ENCODE measurements around the gene BPIFB6.

The BPIFB6 gene

GRCh38 chr20:32987044-32987825 is 44.2 kb upstream of the BPIFB6 start:
- Histone ChIP-seq H3K4me1 (ENCODE audit: control insufficient read depth, insufficient read depth, low read length) (no peaks in the 10 kb centered on the region), H3K36me3 (ENCODE audit: control insufficient read depth in 2 of 2, insufficient read depth in 1 of 2, low read length in 2 of 2) (no peaks in the 10 kb centered on the region), H3K27ac (ENCODE audit: extremely low read depth, low read depth, low read length) (no peak overlapping the region), H3K9me3 (ENCODE audit: control insufficient read depth, insufficient read depth, low read depth, low read length) (no peaks in the 10 kb centered on the region), H3K4me3 (ENCODE audit: low read depth, low read length) (no peak overlapping the region)
- no peak for TF ChIP-seq ZNF76 (tag by site-specific recombination; IDR thresholded peaks at IDR 0.05; ENCODE audit: borderline replicate concordance, low read depth)
- no peak for TF ChIP-seq WT1 (tag by site-specific recombination; IDR thresholded peaks at IDR 0.05)
- TF ChIP-seq ZNF473 (tag by site-specific recombination; IDR thresholded peaks at IDR 0.05), result no peak
- no peak for TF ChIP-seq IKZF3 (tag by site-specific recombination; IDR thresholded peaks at IDR 0.05)
- TF ChIP-seq SP7 (tag by site-specific recombination; IDR thresholded peaks at IDR 0.05), result no peak
- TF ChIP-seq ZNF138 (tag by site-specific recombination; IDR thresholded peaks at IDR 0.05; ENCODE audit: borderline replicate concordance), result no peak
- TF ChIP-seq ZNF660 (tag by site-specific recombination; IDR thresholded peaks at IDR 0.05), result no peak
- TF ChIP-seq ZNF514 (tag by site-specific recombination; IDR thresholded peaks at IDR 0.05), result no peak
- ChIA-PET CTCF (interaction anchor here (0.5 to 1.0 kb wide), 2 partner anchors 89 to 951 kb away, joined by 3 read pairs; no protein-coding TSS in a partner anchor), POLR2A (no interaction called here)

GRCh38 chr20:32988008-32988407 is 43.4 kb upstream of the BPIFB6 start:
- Histone ChIP-seq H3K4me3 (ENCODE audit: low read depth, low read length) (no peak overlapping the region), H3K9me3 (ENCODE audit: control insufficient read depth, insufficient read depth, low read depth, low read length) (no peaks in the 10 kb centered on the region), H3K4me1 (ENCODE audit: control insufficient read depth, insufficient read depth, low read length) (no peaks in the 10 kb centered on the region), H3K27ac (ENCODE audit: extremely low read depth, low read depth, low read length) (no peak overlapping the region), H3K36me3 (ENCODE audit: control insufficient read depth in 2 of 2, insufficient read depth in 1 of 2, low read length in 2 of 2) (no peaks in the 10 kb centered on the region)
- POLR2A ChIA-PET, result no interaction called here
- CTCF ChIA-PET, result no interaction called here
- TF ChIP-seq ZNF670 (tag by site-specific recombination; IDR thresholded peaks at IDR 0.05; ENCODE audit: low read depth) (no peak), ZNF239 (tag by site-specific recombination; IDR thresholded peaks at IDR 0.05) (no peak), OVOL3 (tag by site-specific recombination; IDR thresholded peaks at IDR 0.05) (no peak), ZNF530 (tag by site-specific recombination; IDR thresholded peaks at IDR 0.05; ENCODE audit: low read depth) (no peak), GLIS1 (tag by site-specific recombination; IDR thresholded peaks at IDR 0.05) (no peak), ZNF596 (tag by site-specific recombination; IDR thresholded peaks at IDR 0.05) (no peak), ZNF433 (tag by site-specific recombination; IDR thresholded peaks at IDR 0.05; ENCODE audit: low read depth) (no peak), ZNF561 (tag by site-specific recombination; IDR thresholded peaks at IDR 0.05; ENCODE audit: borderline replicate concordance) (no peak), ZNF214 (tag by site-specific recombination; IDR thresholded peaks at IDR 0.05; ENCODE audit: borderline replicate concordance) (no peak), YY1 (tag by site-specific recombination; IDR thresholded peaks at IDR 0.05) (no peak)
- TF ChIP-seq, protein P1, sequence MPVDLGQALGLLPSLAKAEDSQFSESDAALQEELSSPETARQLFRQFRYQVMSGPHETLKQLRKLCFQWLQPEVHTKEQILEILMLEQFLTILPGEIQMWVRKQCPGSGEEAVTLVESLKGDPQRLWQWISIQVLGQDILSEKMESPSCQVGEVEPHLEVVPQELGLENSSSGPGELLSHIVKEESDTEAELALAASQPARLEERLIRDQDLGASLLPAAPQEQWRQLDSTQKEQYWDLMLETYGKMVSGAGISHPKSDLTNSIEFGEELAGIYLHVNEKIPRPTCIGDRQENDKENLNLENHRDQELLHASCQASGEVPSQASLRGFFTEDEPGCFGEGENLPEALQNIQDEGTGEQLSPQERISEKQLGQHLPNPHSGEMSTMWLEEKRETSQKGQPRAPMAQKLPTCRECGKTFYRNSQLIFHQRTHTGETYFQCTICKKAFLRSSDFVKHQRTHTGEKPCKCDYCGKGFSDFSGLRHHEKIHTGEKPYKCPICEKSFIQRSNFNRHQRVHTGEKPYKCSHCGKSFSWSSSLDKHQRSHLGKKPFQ (tag by site-specific recombination; IDR thresholded peaks at IDR 0.05), result no peak
- TF ChIP-seq, protein P2, sequence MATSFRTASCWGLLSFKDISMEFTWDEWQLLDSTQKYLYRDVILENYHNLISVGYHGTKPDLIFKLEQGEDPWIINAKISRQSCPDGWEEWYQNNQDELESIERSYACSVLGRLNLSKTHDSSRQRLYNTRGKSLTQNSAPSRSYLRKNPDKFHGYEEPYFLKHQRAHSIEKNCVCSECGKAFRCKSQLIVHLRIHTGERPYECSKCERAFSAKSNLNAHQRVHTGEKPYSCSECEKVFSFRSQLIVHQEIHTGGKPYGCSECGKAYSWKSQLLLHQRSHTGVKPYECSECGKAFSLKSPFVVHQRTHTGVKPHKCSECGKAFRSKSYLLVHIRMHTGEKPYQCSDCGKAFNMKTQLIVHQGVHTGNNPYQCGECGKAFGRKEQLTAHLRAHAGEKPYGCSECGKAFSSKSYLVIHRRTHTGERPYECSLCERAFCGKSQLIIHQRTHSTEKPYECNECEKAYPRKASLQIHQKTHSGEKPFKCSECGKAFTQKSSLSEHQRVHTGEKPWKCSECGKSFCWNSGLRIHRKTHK (tag by site-specific recombination; IDR thresholded peaks at IDR 0.05), result no peak
- TF ChIP-seq, protein P3, sequence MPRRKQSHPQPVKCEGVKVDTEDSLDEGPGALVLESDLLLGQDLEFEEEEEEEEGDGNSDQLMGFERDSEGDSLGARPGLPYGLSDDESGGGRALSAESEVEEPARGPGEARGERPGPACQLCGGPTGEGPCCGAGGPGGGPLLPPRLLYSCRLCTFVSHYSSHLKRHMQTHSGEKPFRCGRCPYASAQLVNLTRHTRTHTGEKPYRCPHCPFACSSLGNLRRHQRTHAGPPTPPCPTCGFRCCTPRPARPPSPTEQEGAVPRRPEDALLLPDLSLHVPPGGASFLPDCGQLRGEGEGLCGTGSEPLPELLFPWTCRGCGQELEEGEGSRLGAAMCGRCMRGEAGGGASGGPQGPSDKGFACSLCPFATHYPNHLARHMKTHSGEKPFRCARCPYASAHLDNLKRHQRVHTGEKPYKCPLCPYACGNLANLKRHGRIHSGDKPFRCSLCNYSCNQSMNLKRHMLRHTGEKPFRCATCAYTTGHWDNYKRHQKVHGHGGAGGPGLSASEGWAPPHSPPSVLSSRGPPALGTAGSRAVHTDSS (tag by site-specific recombination; IDR thresholded peaks at IDR 0.05), result no peak
